Measurements from ENCODE around the gene HMCN2.
"Not testable (repeated sequence)": the region's sequence is repeated elsewhere in the genome, so short reads cannot be mapped to it uniquely, and the experiment has no call there.

HMCN2 gene

GRCh38 chr9:130237076-130237475 lies 28.5 kb upstream of the HMCN2 start:
- no peak overlapping the region for H3K4me3 ChIP-seq (ENCODE audit: low read depth, low read length)
- no peak for DNase-seq (ENCODE audit: low read depth)

- no peak for DNase-seq (ENCODE audit: low read depth)
These were observed 27.6 kb upstream of the HMCN2 start for GRCh38 chr9:130237763-130238524.

GRCh38 chr9:130239363-130239695 lies 26.2 kb upstream of the HMCN2 start:
- no peak for DNase-seq (ENCODE audit: low read depth)
- H3K4me3 ChIP-seq (ENCODE audit: low read depth, low read length), result no peak overlapping the region

More at GRCh38 chr9:130237763-130238524, 27.6 kb upstream of the HMCN2 start:
- no peak overlapping the region for H3K4me3 ChIP-seq (ENCODE audit: low read depth, low read length)

- no peak overlapping the region for H3K4me3 ChIP-seq (ENCODE audit: low read depth, low read length)
These were observed 25.8 kb upstream of the HMCN2 start for GRCh38 chr9:130239741-130240241.

GRCh38 chr9:130240410-130241197 lies 25.0 kb upstream of the HMCN2 start:
- DNase-seq (ENCODE audit: low read depth), result no peak
- no peak overlapping the region for H3K4me3 ChIP-seq (ENCODE audit: low read depth, low read length)

More at GRCh38 chr9:130239741-130240241, 25.8 kb upstream of the HMCN2 start:
- DNase-seq (ENCODE audit: low read depth), result no peak

- no peak overlapping the region for H3K4me3 ChIP-seq (ENCODE audit: low read depth, low read length)
- DNase-seq (ENCODE audit: low read depth), result no peak
These were observed 24.4 kb upstream of the HMCN2 start for GRCh38 chr9:130241198-130241535.

- no peak for DNase-seq (ENCODE audit: low read depth)
- H3K4me3 ChIP-seq (ENCODE audit: low read depth, low read length), result no peak overlapping the region
These were observed 23.1 kb upstream of the HMCN2 start for GRCh38 chr9:130242270-130243014.

GRCh38 chr9:130243015-130243881 lies 22.3 kb upstream of the HMCN2 start:
- no peak overlapping the region for H3K4me3 ChIP-seq (ENCODE audit: low read depth, low read length)
- no peak for DNase-seq (ENCODE audit: low read depth)

GRCh38 chr9:130243882-130244170 lies 21.7 kb upstream of the HMCN2 start:
- no peak overlapping the region for H3K4me3 ChIP-seq (ENCODE audit: low read depth, low read length)
- no peak for DNase-seq (ENCODE audit: low read depth)

- H3K4me3 ChIP-seq (ENCODE audit: low read depth, low read length), result no peak overlapping the region
- DNase-seq (ENCODE audit: low read depth), result no peak
These were observed 20.9 kb upstream of the HMCN2 start for GRCh38 chr9:130244548-130245165.

GRCh38 chr9:130245474-130245873 lies 20.1 kb upstream of the HMCN2 start:
- no peak overlapping the region for H3K4me3 ChIP-seq (ENCODE audit: low read depth, low read length)
- no peak for DNase-seq (ENCODE audit: low read depth)

- no peak overlapping the region for H3K4me3 ChIP-seq (ENCODE audit: low read depth, low read length)
- DNase-seq (ENCODE audit: low read depth), result no peak
These were observed 19.4 kb upstream of the HMCN2 start for GRCh38 chr9:130246126-130246525.

- DNase-seq (ENCODE audit: low read depth), result no peak
- no peak overlapping the region for H3K4me3 ChIP-seq (ENCODE audit: low read depth, low read length)
These were observed 10.6 kb upstream of the HMCN2 start for GRCh38 chr9:130254747-130255630.

GRCh38 chr9:130255631-130256134 lies 9.9 kb upstream of the HMCN2 start:
- no peak for DNase-seq (ENCODE audit: low read depth)
- H3K4me3 ChIP-seq (ENCODE audit: low read depth, low read length), result no peak overlapping the region

- no peak overlapping the region for H3K4me3 ChIP-seq (ENCODE audit: low read depth, low read length)
- DNase-seq (ENCODE audit: low read depth), result no peak
These were observed 8.9 kb upstream of the HMCN2 start for GRCh38 chr9:130256644-130257043.

- not testable (repeated sequence) for H3K4me3 ChIP-seq (ENCODE audit: low read depth, low read length); DNase-seq (ENCODE audit: low read depth)
These were observed 7.4 kb upstream of the HMCN2 start for GRCh38 chr9:130258137-130258536.

- DNase-seq (ENCODE audit: low read depth), result no peak
These were observed 6.5 kb upstream of the HMCN2 start for GRCh38 chr9:130259044-130259443.

More at GRCh38 chr9:130259044-130259443, 6.5 kb upstream of the HMCN2 start:
- no peak overlapping the region for H3K4me3 ChIP-seq (ENCODE audit: low read depth, low read length)
